ENCODE measurements around the gene AOC3.
"Not testable (repeated sequence)": the region's sequence is repeated elsewhere in the genome, so short reads cannot be mapped to it uniquely, and the experiment has no call there.

Gene AOC3

GRCh38 chr17:42844271-42844670 is 6.7 kb upstream of the AOC3 start, which contains the start of gene AOC2:
Gene AOC2 (plus strand): TSS chr17:42844580. CDS start chr17:42844627, 47 bp downstream.
- DNase-seq (ENCODE audit: low read depth in 2 of 2), result no peak

GRCh38 chr17:42844761-42845555 is 6.0 kb upstream of the AOC3 start:
- no peak for DNase-seq (ENCODE audit: low read depth in 2 of 2)

GRCh38 chr17:42845556-42845917 is 5.5 kb upstream of the AOC3 start:
- no peak for DNase-seq (ENCODE audit: low read depth in 2 of 2)

GRCh38 chr17:42845918-42846593 is 4.9 kb upstream of the AOC3 start:
- no peak for DNase-seq (ENCODE audit: low read depth in 2 of 2)

- no peak for DNase-seq (ENCODE audit: low read depth in 2 of 2)
Measured at GRCh38 chr17:42846594-42847280, 4.3 kb upstream of the AOC3 start.

GRCh38 chr17:42848093-42848492 is 2.9 kb upstream of the AOC3 start:
- DNase-seq (ENCODE audit: low read depth in 2 of 2), result no peak

- DNase-seq (ENCODE audit: low read depth in 2 of 2), result no peak
Measured at GRCh38 chr17:42849031-42849430, 2.0 kb upstream of the AOC3 start.

GRCh38 chr17:42849451-42850181 is 1.4 kb upstream of the AOC3 start:
- DNase-seq (ENCODE audit: low read depth in 2 of 2), result no peak

GRCh38 chr17:42851371-42852240 is 607 bp downstream of the AOC3 start:
- DNase-seq (ENCODE audit: low read depth in 2 of 2), result not testable (repeated sequence)

- DNase-seq (ENCODE audit: low read depth in 2 of 2), result no peak
Measured at GRCh38 chr17:42852351-42852750, 1.4 kb downstream of the AOC3 start.

- no peak for DNase-seq (ENCODE audit: low read depth in 2 of 2)
Measured at GRCh38 chr17:42853004-42853403, 2.0 kb downstream of the AOC3 start.

GRCh38 chr17:42853597-42853967 is 2.6 kb downstream of the AOC3 start:
- no peak for DNase-seq (ENCODE audit: low read depth in 2 of 2)

- DNase-seq (ENCODE audit: low read depth in 2 of 2), result no peak
Measured at GRCh38 chr17:42853968-42854790, 3.2 kb downstream of the AOC3 start.

- DNase-seq (ENCODE audit: low read depth in 2 of 2), result no peak
Measured at GRCh38 chr17:42855048-42855596, 4.1 kb downstream of the AOC3 start.

- not testable (repeated sequence) for DNase-seq (ENCODE audit: low read depth in 2 of 2)
Measured at GRCh38 chr17:42856093-42856492, 5.1 kb downstream of the AOC3 start.

GRCh38 chr17:42856516-42856915 is 5.5 kb downstream of the AOC3 start:
- DNase-seq (ENCODE audit: low read depth in 2 of 2), result not testable (repeated sequence)

- no peak for DNase-seq (ENCODE audit: low read depth in 2 of 2)
Measured at GRCh38 chr17:42857389-42857788, 6.4 kb downstream of the AOC3 start.

- no peak for DNase-seq (ENCODE audit: low read depth in 2 of 2)
Measured at GRCh38 chr17:42865638-42866094, 14.7 kb downstream of the AOC3 start.

- DNase-seq (ENCODE audit: low read depth in 2 of 2), result no peak
Measured at GRCh38 chr17:42866216-42866615, 15.2 kb downstream of the AOC3 start.
